ENCODE results near the gene TTLL8.

Gene TTLL8

GRCh38 chr22:50084080-50084477 lies 26.0 kb upstream of the TTLL8 start:
- H3K27ac ChIP-seq = peak overlapping the region in 3 of 21 experiments; percentile 10 to 70 (median 29)
- H3K4me3 ChIP-seq = no peak overlapping the region

- Histone ChIP-seq H3K4me3 (no peak overlapping the region), H3K27ac (peak overlapping the region in 5 of 21 experiments; percentile 2 to 70 (median 29))
Observed at GRCh38 chr22:50083462-50084079, 25.5 kb upstream of the TTLL8 start.

GRCh38 chr22:50082961-50083461 lies 24.9 kb upstream of the TTLL8 start:
- Histone ChIP-seq H3K27ac (peak overlapping the region in 5 of 21 experiments; percentile 2 to 70 (median 29)), H3K4me3 (no peak overlapping the region)

GRCh38 chr22:50082197-50082715 lies 24.2 kb upstream of the TTLL8 start:
- Histone ChIP-seq H3K4me3 (no peak overlapping the region), H3K27ac (peak overlapping the region in 1 of 21 experiments; percentile 70)

GRCh38 chr22:50081426-50082196 lies 23.5 kb upstream of the TTLL8 start:
- peak overlapping the region in 1 of 21 experiments; percentile 70 for H3K27ac ChIP-seq
- no peak overlapping the region for H3K4me3 ChIP-seq

- Histone ChIP-seq H3K27ac (peak overlapping the region in 1 of 21 experiments; percentile 6), H3K4me3 (no peak overlapping the region)
Observed at GRCh38 chr22:50080077-50080465, 22.0 kb upstream of the TTLL8 start.

- Histone ChIP-seq H3K4me3 (no peak overlapping the region), H3K27ac (no peak overlapping the region)
Observed at GRCh38 chr22:50078761-50079160, 20.7 kb upstream of the TTLL8 start.

- Histone ChIP-seq H3K4me3 (no peak overlapping the region), H3K27ac (no peak overlapping the region)
Observed at GRCh38 chr22:50078246-50078645, 20.1 kb upstream of the TTLL8 start.

- no peak overlapping the region for H3K4me3 ChIP-seq
Observed at GRCh38 chr22:50076646-50077535, 18.8 kb upstream of the TTLL8 start.

GRCh38 chr22:50074551-50075530 lies 16.7 kb upstream of the TTLL8 start:
- Histone ChIP-seq H3K4me3 (no peak overlapping the region), H3K27ac (peak overlapping the region in 1 of 21 experiments; percentile 65)

More at GRCh38 chr22:50076646-50077535, 18.8 kb upstream of the TTLL8 start:
- no peak overlapping the region for H3K27ac ChIP-seq

GRCh38 chr22:50074056-50074455 lies 16.0 kb upstream of the TTLL8 start:
- no peak overlapping the region for H3K4me3 ChIP-seq

GRCh38 chr22:50072714-50073538 lies 14.8 kb upstream of the TTLL8 start:
- no peak overlapping the region for H3K27ac ChIP-seq
- H3K4me3 ChIP-seq = no peak overlapping the region

More at GRCh38 chr22:50074056-50074455, 16.0 kb upstream of the TTLL8 start:
- H3K27ac ChIP-seq = peak overlapping the region in 1 of 21 experiments; percentile 50

- Histone ChIP-seq H3K4me3 (no peak overlapping the region), H3K27ac (no peak overlapping the region)
Observed at GRCh38 chr22:50072167-50072555, 14.1 kb upstream of the TTLL8 start.

GRCh38 chr22:50071432-50072166 lies 13.5 kb upstream of the TTLL8 start:
- Histone ChIP-seq H3K4me3 (no peak overlapping the region), H3K27ac (no peak overlapping the region)

- Histone ChIP-seq H3K4me3 (no peak overlapping the region), H3K27ac (no peak overlapping the region)
Observed at GRCh38 chr22:50070366-50070765, 12.3 kb upstream of the TTLL8 start.

- H3K27ac ChIP-seq = no peak overlapping the region
- H3K4me3 ChIP-seq = no peak overlapping the region
Observed at GRCh38 chr22:50068096-50068495, 10.0 kb upstream of the TTLL8 start.

GRCh38 chr22:50067244-50067643 lies 9.1 kb upstream of the TTLL8 start:
- Histone ChIP-seq H3K27ac (no peak overlapping the region), H3K4me3 (no peak overlapping the region)

Measured in skin epidermis (tissue), 12 donors.